Hematopoietic multipotent progenitor cell treated with erythropoietin and hydrocortisone succinate and interleukin-3 and kit ligand, for 6 days (in vitro differentiated cells): Measurements from ENCODE around the gene ADGRF5.

Source experiments
- DNase-seq: peaks from one replicate; pipeline ENCODE4 v3.0.0-alpha.2; 2015

Gene ADGRF5

GRCh38 chr6:46816626-46817025 is 105.1 kb downstream of the ADGRF5 start:
- no peak for DNase-seq

GRCh38 chr6:46815130-46815529 is 106.6 kb downstream of the ADGRF5 start:
- no peak for DNase-seq

- peak; percentile 12 for DNase-seq
Measured at GRCh38 chr6:46808806-46809205, 112.9 kb downstream of the ADGRF5 start.
